PC-9 (cell line): Measurements from ENCODE around the gene CSGALNACT2.

Experiments used
- CTCF ChIP-seq: fragments of 200-600 bp; sonication (generic); conservative IDR thresholded peaks from 2 replicates; pipeline ENCODE4 v1.6.1; 2017; ENCODE audit warnings: mixed run types, antibody characterized with exemption, mild to moderate bottlenecking, moderate library complexity
- EZH2 ChIP-seq: fragments of 200-600 bp; sonication (generic); IDR thresholded peaks from 2 replicates; pipeline ENCODE4 v1.8.0; 2017; ENCODE audit warnings: antibody characterized with exemption, low read depth

GRCh38 chr10:43132867-43133787 lies 5.1 kb upstream of the CSGALNACT2 start:
- TF ChIP-seq CTCF (no peak), EZH2 (no peak)
